ENCODE data around the gene ASB2.

DNA sequence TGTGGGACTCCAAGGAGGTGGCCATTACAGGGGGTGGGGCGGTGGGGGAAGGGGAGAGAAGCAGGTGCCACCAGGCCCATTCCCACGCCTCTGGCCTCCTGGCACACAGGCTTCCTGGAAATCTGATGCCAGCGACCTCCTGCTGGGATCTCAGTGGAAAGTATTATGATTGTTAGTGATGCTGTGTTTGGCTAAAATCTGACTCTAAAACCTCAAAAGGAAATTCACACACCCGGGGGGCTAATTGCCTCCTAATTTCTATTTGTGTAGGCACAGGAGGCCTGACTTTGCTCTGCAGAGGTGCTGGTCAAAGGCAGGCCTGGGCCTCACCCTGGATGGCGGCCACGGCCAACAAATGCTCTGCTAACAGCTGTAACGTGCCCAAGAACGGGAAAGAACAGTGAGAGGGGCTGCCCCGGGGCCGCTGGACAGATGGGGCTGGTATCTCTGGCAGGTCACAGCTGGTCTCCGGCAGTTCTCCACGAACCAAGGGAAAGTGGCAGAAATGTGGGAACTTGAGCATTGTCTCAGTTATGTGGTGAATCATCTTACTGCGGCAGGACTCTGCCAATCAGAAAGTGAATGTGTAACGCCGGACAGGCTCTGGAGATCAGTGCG, 35.0 kb downstream of the ASB2 start:
- TF ChIP-seq, protein P1, sequence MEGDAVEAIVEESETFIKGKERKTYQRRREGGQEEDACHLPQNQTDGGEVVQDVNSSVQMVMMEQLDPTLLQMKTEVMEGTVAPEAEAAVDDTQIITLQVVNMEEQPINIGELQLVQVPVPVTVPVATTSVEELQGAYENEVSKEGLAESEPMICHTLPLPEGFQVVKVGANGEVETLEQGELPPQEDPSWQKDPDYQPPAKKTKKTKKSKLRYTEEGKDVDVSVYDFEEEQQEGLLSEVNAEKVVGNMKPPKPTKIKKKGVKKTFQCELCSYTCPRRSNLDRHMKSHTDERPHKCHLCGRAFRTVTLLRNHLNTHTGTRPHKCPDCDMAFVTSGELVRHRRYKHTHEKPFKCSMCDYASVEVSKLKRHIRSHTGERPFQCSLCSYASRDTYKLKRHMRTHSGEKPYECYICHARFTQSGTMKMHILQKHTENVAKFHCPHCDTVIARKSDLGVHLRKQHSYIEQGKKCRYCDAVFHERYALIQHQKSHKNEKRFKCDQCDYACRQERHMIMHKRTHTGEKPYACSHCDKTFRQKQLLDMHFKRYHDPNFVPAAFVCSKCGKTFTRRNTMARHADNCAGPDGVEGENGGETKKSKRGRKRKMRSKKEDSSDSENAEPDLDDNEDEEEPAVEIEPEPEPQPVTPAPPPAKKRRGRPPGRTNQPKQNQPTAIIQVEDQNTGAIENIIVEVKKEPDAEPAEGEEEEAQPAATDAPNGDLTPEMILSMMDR (conservative IDR thresholded peaks at IDR 0.05), result no peak
- TF ChIP-seq ZFX (IDR thresholded peaks at IDR 0.05), result no peak
